Measurements from ENCODE around the gene GPRC5C.
A peak's percentile ranks its signal among the peaks of the same experiment; 100 is the strongest.

GPRC5C gene

DNA sequence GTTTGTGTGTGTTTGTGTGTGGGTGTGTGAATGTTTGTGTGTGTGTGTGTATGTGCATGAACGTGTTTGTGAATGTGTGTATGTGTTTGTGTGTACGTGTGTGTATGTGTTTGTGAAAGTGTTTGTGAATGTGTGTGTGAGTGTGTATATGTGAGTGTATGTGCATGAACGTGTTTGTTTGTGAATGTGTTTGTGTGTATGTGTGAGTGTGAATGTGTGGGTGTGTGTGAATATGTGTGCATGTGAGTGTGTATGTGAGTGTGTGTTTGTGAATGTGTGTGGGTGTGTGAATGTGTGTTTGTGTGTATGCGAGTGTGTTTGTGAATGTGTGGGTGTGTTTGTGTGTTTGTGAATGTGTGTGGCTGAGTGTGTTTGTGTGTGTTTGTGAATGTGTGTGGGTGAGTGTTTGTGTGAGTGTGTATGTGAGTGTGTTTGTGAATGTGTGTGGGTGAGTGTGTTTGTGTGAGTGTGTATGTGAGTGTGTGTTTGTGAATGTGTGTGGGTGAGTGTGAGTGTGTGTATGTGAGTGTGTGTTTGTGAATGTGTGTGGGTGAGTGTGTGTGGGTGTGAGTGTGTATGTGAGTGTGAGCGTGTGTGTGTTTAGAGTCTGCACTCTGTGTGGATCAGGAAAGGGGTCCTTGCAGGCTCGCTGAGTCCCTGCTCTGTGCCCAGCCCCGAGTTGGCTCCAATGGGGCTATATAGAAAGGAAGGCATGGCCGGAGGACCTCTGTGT lies 33.7 kb downstream of the GPRC5C start:
- Histone ChIP-seq H3K79me2 (ENCODE audit: low read length) (no peaks in the 10 kb centered on the region), H3K9me3 (ENCODE audit: insufficient read depth, low read length) (no peaks in the 10 kb centered on the region), H3K4me3 (ENCODE audit: low read length) (no peak overlapping the region), H3K36me3 (replicated peaks; ENCODE audit: low read depth, low read length) (no peaks in the 10 kb centered on the region), H2AFZ (ENCODE audit: low read depth, low read length) (no peak overlapping the region), H3K27ac (ENCODE audit: low read length) (no peak overlapping the region), H3K4me1 (ENCODE audit: low read length) (peaks cover 24% of the 10 kb centered on the region), H3K9ac (ENCODE audit: low read length) (no peak overlapping the region), H4K20me1 (ENCODE audit: insufficient read depth, low read length) (no peaks in the 10 kb centered on the region), H3K27me3 (ENCODE audit: low read depth, low read length) (0 out of 2 replicates have a peak, but pooled peaks cover 7% of the 10 kb centered on the region), H3K4me2 (ENCODE audit: low read length) (no peak overlapping the region)
- TF ChIP-seq EZH2phosphoT487 (IDR thresholded peaks at IDR 0.05; ENCODE audit: low read depth), result no peak
- TF ChIP-seq, protein P1, sequence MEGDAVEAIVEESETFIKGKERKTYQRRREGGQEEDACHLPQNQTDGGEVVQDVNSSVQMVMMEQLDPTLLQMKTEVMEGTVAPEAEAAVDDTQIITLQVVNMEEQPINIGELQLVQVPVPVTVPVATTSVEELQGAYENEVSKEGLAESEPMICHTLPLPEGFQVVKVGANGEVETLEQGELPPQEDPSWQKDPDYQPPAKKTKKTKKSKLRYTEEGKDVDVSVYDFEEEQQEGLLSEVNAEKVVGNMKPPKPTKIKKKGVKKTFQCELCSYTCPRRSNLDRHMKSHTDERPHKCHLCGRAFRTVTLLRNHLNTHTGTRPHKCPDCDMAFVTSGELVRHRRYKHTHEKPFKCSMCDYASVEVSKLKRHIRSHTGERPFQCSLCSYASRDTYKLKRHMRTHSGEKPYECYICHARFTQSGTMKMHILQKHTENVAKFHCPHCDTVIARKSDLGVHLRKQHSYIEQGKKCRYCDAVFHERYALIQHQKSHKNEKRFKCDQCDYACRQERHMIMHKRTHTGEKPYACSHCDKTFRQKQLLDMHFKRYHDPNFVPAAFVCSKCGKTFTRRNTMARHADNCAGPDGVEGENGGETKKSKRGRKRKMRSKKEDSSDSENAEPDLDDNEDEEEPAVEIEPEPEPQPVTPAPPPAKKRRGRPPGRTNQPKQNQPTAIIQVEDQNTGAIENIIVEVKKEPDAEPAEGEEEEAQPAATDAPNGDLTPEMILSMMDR (IDR thresholded peaks at IDR 0.05; ENCODE audit: low read depth, low read length), result no peak

DNA sequence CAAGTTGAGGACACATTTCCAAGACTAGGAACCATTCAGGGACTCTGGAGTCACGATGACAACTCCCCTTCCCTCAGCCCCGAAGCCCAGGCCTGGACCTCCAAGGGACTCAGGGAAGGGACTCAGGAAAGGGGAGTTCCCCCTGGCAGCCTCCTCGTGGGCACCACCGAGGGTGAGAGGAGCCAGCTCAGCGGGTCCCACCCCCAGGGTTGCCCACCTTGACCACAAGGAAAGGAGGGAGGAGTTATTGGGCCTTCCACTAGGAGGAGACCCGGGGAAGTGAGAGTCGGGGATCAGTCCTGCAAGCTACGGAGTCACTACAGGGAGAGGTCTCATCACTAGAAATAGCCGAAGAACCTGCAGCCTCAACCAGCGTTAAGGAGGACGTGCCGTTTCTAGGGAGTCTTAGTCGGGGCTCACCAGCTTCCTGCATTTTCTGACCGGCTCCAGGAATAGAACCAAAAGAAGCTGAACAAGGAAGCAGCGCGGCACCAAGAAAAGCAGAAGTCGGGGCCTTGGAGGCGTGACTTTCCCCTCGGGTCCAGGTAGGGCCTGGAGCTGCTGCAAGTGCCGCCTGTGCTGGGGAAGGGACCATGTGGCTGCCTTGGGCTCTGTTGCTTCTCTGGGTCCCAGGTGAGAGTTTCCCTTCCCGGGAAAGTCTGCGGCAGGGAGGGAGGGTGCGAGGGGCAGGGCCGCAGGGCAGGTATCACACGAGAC lies 34.4 kb downstream of the GPRC5C start, which contains the start of gene CD300A:
Gene CD300A, plus strand, starts transcription at position 524 of the 717 bp plus-strand sequence. Its CDS starts 70 bp downstream, at position 594.
- Histone ChIP-seq H3K27me3 (ENCODE audit: low read depth, low read length) (peaks cover 7% of the 10 kb centered on the region; the same call in 1 of the 2 replicates), H3K4me1 (ENCODE audit: low read length) (peaks cover 24% of the 10 kb centered on the region), H3K36me3 (replicated peaks; ENCODE audit: low read depth, low read length) (no peaks in the 10 kb centered on the region), H3K4me2 (ENCODE audit: low read length) (peak within 1 kb of the TSS; percentile 76), H4K20me1 (ENCODE audit: insufficient read depth, low read length) (no peaks in the 10 kb centered on the region), H3K27ac (ENCODE audit: low read length) (peak within 1 kb of the TSS; percentile 31; the same call in 1 of the 2 replicates), H2AFZ (ENCODE audit: low read depth, low read length) (no peak within 1 kb of the TSS), H3K9me3 (ENCODE audit: insufficient read depth, low read length) (no peaks in the 10 kb centered on the region), H3K4me3 (ENCODE audit: low read length) (peak within 1 kb of the TSS; percentile 58), H3K79me2 (ENCODE audit: low read length) (no peaks in the 10 kb centered on the region), H3K9ac (ENCODE audit: low read length) (no peak within 1 kb of the TSS)
- TF ChIP-seq, protein P1 (IDR thresholded peaks at IDR 0.05; ENCODE audit: low read depth, low read length), result no peak

DNA sequence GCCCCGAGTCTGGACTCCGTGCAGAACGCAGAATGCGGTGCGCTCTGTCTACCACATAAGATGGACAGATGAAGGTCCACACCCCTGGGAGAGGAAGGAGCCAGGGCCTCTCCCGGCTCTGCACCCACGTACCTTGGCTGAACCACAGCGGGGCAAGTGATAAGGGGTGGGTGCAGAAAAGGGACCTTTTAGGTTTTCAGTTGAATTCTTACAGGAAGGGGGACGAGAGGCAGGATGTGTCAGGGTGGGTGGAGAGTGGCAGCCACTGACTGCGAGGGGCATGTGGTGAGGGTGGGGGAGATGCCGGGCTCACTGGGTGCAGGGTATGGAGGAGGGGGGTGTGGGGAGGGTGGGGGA lies 34.9 kb downstream of the GPRC5C start:
- Histone ChIP-seq H3K9me3 (ENCODE audit: insufficient read depth, low read length) (no peaks in the 10 kb centered on the region), H3K27ac (ENCODE audit: low read length) (no peak overlapping the region), H3K27me3 (ENCODE audit: low read depth, low read length) (peaks cover 7% of the 10 kb centered on the region; the same call in 1 of the 2 replicates), H3K4me3 (ENCODE audit: low read length) (no peak overlapping the region), H3K79me2 (ENCODE audit: low read length) (no peaks in the 10 kb centered on the region), H3K36me3 (replicated peaks; ENCODE audit: low read depth, low read length) (no peaks in the 10 kb centered on the region), H3K4me2 (ENCODE audit: low read length) (no peak overlapping the region), H4K20me1 (ENCODE audit: insufficient read depth, low read length) (no peaks in the 10 kb centered on the region), H2AFZ (ENCODE audit: low read depth, low read length) (no peak overlapping the region), H3K4me1 (ENCODE audit: low read length) (peaks cover 24% of the 10 kb centered on the region), H3K9ac (ENCODE audit: low read length) (no peak overlapping the region)
- no peak for TF ChIP-seq EZH2phosphoT487 (IDR thresholded peaks at IDR 0.05; ENCODE audit: low read depth)
- TF ChIP-seq, protein P1 (IDR thresholded peaks at IDR 0.05; ENCODE audit: low read depth, low read length), result no peak

All from OCI-LY3 (cell line).